IMR-90 (cell line): ENCODE measurements around the gene TMEM170A.

Source experiments
- BHLHE40 ChIP-seq: fragments of 150-350 bp; IDR thresholded peaks from 2 replicates; pipeline ENCODE4 v1.6.1; 2016; ENCODE audit warnings: mild to moderate bottlenecking, low read depth, low read length
- CHD1 ChIP-seq: IDR thresholded peaks from 2 replicates; pipeline ENCODE4 v1.6.1; 2012; ENCODE audit warnings: low read depth, low read length, improper control_type of control experiment
- CTCF ChIP-seq: conservative IDR thresholded peaks from 2 replicates; pipeline ENCODE4 v1.5.1; 2012; ENCODE audit warnings: mild to moderate bottlenecking, low read depth, low read length, improper control_type of control experiment
- MAFK ChIP-seq: IDR thresholded peaks from 2 replicates; pipeline ENCODE4 v1.6.1; 2012; ENCODE audit warnings: low read depth, low read length, improper control_type of control experiment
- RAD21 ChIP-seq: IDR thresholded peaks from 2 replicates; pipeline ENCODE4 v1.6.1; 2012; ENCODE audit warnings: low read length, improper control_type of control experiment

GRCh38 chr16:75423723-75424104 is 40.8 kb downstream of the TMEM170A start:
- no peak for TF ChIP-seq RAD21
- no peak for TF ChIP-seq MAFK
- no peak for TF ChIP-seq CTCF
- TF ChIP-seq CHD1: no peak
- TF ChIP-seq BHLHE40: no peak
